ENCODE results near the gene BANF2. TPM values are rescaled to one million over a fixed set of nuclear protein-coding genes. Genes with fewer than 3 reads are reported as not detected.

Gene BANF2
- total RNA-seq, 2 experiments from 2014 or later: not detected

- H3K4me1 Mint-ChIP-seq (ENCODE audit: low read depth): peaks cover 53% of the 10 kb centered on the region
- H3K27ac Mint-ChIP-seq: no peak overlapping the region
- ATAC-seq (no peak), DNase-seq (no peak)
- no peak overlapping the region for H3K4me3 Mint-ChIP-seq
- H3K27me3 Mint-ChIP-seq: no peaks in the 10 kb centered on the region
- H3K36me3 Mint-ChIP-seq (ENCODE audit: low read depth): peaks cover 21% of the 10 kb centered on the region
- POLR2A ChIA-PET: no interaction called here
- TF ChIP-seq CTCF (IDR thresholded peaks at IDR 0.05): no peak
- H3K9me3 Mint-ChIP-seq: peaks cover 3% of the 10 kb centered on the region
- CTCF ChIA-PET: interaction anchor here (6.6 kb wide), 1 partner anchor 17 kb away, joined by 65 read pairs; the partner anchor contains the start of gene RRBP1
- intact Hi-C loops (cut with micrococcal nuclease): no loop called here
Observed at GRCh38 chr20:17663486-17663885, 36.3 kb upstream of the BANF2 start.

- peak overlapping the region; percentile 76 for H3K27ac Mint-ChIP-seq
- peaks cover 16% of the 10 kb centered on the region for H3K36me3 Mint-ChIP-seq (ENCODE audit: low read depth)
- POLR2A ChIA-PET: interaction anchor here (1.0 to 1.4 kb wide), 2 partner anchors 17 to 23 kb away, joined by 3 read pairs; partner anchors contain the start of gene RRBP1
- ATAC-seq (peak; percentile 75), DNase-seq (peak; percentile 51)
- H3K9me3 Mint-ChIP-seq: no peaks in the 10 kb centered on the region
- CTCF ChIA-PET: interaction anchor here (1.2 to 6.6 kb wide), 3 partner anchors 17 to 275 kb away, joined by 4 to 65 read pairs (median 6); partner anchors contain the start of gene RRBP1
- intact Hi-C loops (cut with micrococcal nuclease): no loop called here
- peak overlapping the region; percentile 40 for H3K4me3 Mint-ChIP-seq
- H3K27me3 Mint-ChIP-seq: no peaks in the 10 kb centered on the region
- no peak for TF ChIP-seq CTCF (IDR thresholded peaks at IDR 0.05)
- peaks cover 54% of the 10 kb centered on the region for H3K4me1 Mint-ChIP-seq (ENCODE audit: low read depth)
Observed at GRCh38 chr20:17664025-17664633, 35.6 kb upstream of the BANF2 start.

- Mint-ChIP-seq H3K36me3 (ENCODE audit: low read depth) (peaks cover 3% of the 10 kb centered on the region), H3K27ac (peak overlapping the region; percentile 39), H3K4me3 (no peak overlapping the region), H3K27me3 (no peaks in the 10 kb centered on the region), H3K4me1 (ENCODE audit: low read depth) (peaks cover 56% of the 10 kb centered on the region), H3K9me3 (no peaks in the 10 kb centered on the region)
- TF ChIP-seq CTCF (IDR thresholded peaks at IDR 0.05): no peak
- ATAC-seq (peak; percentile 26), DNase-seq (no peak)
- CTCF ChIA-PET: interaction anchor here (1.2 to 6.6 kb wide), 4 partner anchors 15 to 330 kb away, joined by 3 to 65 read pairs (median 5); partner anchors contain the start of genes DSTN and RRBP1
- intact Hi-C loops (cut with micrococcal nuclease): no loop called here
- POLR2A ChIA-PET: interaction anchor here (0.6 to 1.4 kb wide), 2 partner anchors 22 to 266 kb away, joined by 3 read pairs; no protein-coding TSS in a partner anchor
Observed at GRCh38 chr20:17665756-17666155, 34.0 kb upstream of the BANF2 start.

GRCh38 chr20:17666481-17666880, 33.3 kb upstream of the BANF2 start:
- peaks cover 55% of the 10 kb centered on the region for H3K4me1 Mint-ChIP-seq (ENCODE audit: low read depth)
- H3K27me3 Mint-ChIP-seq: no peaks in the 10 kb centered on the region
- DNase-seq: no peak
- H3K4me3 Mint-ChIP-seq: no peak overlapping the region
- no peak for ATAC-seq
- H3K36me3 Mint-ChIP-seq (ENCODE audit: low read depth): peaks cover 2% of the 10 kb centered on the region
- no peak overlapping the region for H3K27ac Mint-ChIP-seq
- CTCF ChIA-PET: interaction anchor here (1.2 to 6.6 kb wide), 3 partner anchors 14 to 330 kb away, joined by 3 to 65 read pairs (median 4); partner anchors contain the start of genes DSTN and RRBP1
- intact Hi-C loops (cut with micrococcal nuclease): no loop called here
- no peaks in the 10 kb centered on the region for H3K9me3 Mint-ChIP-seq
- no peak for TF ChIP-seq CTCF (IDR thresholded peaks at IDR 0.05)
- POLR2A ChIA-PET: interaction anchor here (0.5 to 1.4 kb wide), 2 partner anchors 14 to 23 kb away, joined by 3 to 4 read pairs; no protein-coding TSS in a partner anchor

DNA sequence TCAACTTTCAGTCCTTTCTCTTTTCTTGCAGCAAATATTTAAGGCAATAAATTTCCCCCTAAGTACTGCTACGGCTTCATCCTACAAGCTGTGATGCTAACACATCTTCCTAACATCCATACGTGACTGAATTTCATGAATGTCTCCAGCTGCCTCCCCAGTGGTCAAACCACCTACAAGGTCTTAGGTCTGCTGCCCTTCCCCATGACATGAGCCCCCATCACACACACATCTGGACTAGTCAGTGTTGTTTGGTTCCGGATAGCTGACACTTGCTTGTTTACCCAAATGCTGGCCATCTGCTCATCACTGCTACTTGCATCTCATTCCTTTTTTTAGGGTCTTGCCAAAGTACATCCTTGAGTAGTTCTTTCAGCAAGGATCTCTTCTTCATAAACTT, 32.3 kb upstream of the BANF2 start:
- intact Hi-C loops (cut with micrococcal nuclease): no loop called here
- H3K27ac Mint-ChIP-seq: no peak overlapping the region
- H3K9me3 Mint-ChIP-seq: no peaks in the 10 kb centered on the region
- no peak for TF ChIP-seq CTCF (IDR thresholded peaks at IDR 0.05)
- no peak for DNase-seq
- peaks cover 48% of the 10 kb centered on the region for H3K4me1 Mint-ChIP-seq (ENCODE audit: low read depth)
- ChIA-PET POLR2A (interaction anchor here (1.4 kb wide), 1 partner anchor 13 kb away, joined by 4 read pairs; no protein-coding TSS in a partner anchor), CTCF (interaction anchor here (1.0 to 6.6 kb wide), 3 partner anchors 13 to 329 kb away, joined by 3 to 65 read pairs (median 4); partner anchors contain the start of gene RRBP1)
- no peak overlapping the region for H3K4me3 Mint-ChIP-seq
- H3K36me3 Mint-ChIP-seq (ENCODE audit: low read depth): peaks cover 2% of the 10 kb centered on the region
- no peak for ATAC-seq
- H3K27me3 Mint-ChIP-seq: no peaks in the 10 kb centered on the region

All from activated CD8-positive, alpha-beta T cell treated with anti-CD3 and anti-CD28 coated beads for 36 hours (primary cell).